ENCODE results near the gene POLR1A. TPM values are rescaled to one million over a fixed set of nuclear protein-coding genes. Genes with fewer than 3 reads are reported as not detected.

POLR1A gene
- total RNA-seq, 1 donor from 2014 or later = 27.0 TPM

DNA sequence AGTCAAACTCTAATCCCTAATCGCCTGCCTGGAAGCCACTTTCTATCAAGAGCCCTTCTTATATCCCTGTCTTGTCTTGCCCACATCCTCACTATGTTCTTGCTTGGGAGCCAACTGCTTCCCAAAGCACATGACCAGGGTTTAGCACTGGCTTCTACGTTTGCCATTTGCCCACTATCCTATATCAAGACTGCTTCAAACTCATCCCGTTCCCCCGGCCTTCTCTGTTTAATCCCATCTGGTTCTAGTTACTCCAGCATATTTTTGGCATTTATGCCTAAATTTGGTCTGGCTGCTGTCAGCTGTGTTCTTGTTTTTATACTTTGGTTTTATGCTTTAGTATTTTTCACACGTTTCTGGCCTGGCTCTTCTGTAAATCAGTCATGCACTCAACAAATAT lies 40.2 kb downstream of the POLR1A start:
- no peak for DNase-seq (ENCODE audit: extremely low read depth, low read depth, low spot score)

DNA sequence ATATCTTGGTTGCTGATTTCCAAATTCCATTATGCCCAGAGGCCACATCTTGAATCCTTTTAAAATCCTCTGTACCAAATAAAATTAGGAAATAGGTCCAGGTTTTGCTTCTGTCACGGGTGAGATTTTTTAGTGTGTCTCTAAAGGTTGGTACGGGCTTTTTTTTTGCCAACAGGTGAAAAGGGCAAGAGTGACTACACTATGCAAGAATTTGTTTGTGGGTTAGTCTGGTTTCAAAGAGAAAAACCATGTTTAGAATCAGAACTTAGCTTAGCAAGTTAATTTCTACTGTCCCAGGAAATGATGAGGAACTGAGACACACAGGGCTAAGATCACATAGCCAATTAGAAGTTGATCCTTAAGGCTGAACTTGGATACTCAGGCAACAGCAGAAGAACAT lies 41.7 kb downstream of the POLR1A start:
- no peak for DNase-seq (ENCODE audit: extremely low read depth, low read depth, low spot score)

DNA sequence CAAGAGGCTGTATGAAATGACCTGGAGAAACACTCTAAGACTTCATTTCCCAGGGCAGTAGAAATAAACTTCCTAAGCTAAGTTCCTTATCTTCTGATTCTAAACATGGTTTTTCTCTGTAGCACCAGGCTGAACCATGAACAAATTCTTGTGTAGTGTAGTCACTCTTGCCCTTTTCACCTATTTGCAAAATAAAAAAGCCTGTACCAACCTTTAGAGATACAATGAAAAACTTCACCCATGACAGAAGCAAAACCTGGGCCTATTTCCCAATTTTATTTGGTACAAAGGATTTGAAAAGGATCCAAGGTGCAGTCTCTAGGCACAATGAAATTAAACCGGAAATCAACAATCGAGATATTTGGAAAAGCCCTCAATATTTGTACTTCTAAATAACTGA lies 43.6 kb downstream of the POLR1A start:
- no peak for DNase-seq (ENCODE audit: extremely low read depth, low read depth, low spot score)

DNA sequence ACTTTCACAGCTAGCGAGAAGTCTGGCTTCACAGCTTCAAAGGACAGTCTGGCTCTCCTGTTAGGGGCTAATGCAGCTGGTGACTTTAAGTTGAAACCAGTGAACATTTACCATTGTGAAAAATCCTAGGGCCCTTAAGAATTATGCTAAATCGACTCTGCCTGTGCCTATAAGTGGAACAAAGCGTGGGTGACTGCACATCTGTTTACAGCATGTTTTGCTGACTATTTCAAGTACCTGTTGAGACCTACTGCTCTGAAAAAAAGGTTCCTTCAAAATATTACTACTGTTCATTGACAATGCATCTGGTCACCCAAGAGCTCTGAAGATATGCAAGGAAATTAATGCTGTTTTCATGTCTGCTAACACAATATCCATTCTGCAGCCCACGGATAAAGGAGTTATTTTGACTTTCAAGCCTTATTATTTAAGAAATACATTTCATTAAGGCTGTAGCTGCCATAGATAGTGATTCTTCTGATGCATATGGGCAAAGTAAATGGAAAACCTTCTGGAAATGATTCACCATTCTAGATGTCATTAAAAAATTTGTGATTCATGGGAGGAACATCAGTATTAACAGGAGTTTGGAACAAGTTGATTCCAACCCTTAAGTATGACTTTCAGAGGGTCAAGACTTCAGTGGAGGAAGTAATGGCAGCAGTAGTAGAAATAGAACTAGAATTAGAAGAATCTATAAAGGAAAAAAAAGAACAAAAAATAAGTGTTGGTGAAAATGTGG lies 48.9 kb downstream of the POLR1A start:
- DNase-seq (ENCODE audit: extremely low read depth, low read depth, low spot score) = no peak

DNA sequence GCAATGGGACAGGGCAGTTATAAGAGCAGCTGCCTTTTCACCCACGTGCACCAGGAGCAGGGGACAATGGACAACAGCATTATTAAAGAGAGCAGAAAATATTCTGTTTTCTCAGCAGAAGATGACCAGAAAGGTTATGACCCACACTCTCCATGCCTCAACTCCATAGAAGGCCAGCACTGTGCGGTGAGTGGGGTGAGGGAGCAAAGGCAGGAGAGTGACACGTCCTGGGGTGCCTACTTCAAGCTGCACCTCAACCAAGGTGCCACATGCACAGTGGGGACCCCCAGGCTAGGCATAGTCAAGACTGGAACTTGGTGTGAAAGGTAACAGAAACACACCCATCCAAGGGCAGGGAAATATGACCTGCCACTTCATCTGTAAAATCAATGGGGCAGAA lies 50.4 kb downstream of the POLR1A start:
- DNase-seq (ENCODE audit: extremely low read depth, low read depth, low spot score) = no peak

DNA sequence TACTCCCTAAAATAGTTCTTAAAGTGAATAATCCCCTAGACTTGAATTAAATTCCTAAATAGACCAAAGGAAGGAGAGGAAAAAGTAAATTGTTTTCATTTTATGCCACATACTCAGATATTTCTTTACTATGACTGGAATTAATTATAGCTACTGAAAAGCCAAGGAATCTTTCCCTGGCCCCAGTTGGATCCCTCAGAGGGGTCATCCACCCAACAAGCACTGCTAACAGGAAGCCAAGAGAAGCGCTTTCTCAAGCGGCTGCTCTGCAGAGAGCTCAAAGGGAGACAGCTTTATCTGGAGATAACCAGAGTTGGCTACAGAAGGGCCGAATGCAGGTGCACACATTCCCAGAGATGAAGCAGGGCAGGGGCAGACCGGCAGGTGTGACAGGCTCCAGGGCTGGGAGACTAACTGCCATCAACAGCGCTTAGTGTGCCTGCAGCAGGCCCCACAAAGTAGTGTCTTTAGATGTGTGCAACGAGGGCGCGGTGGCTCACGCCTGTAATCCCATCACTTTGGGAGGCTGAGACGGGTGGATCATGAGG lies 51.1 kb downstream of the POLR1A start:
- no peak for DNase-seq (ENCODE audit: extremely low read depth, low read depth, low spot score)

DNA sequence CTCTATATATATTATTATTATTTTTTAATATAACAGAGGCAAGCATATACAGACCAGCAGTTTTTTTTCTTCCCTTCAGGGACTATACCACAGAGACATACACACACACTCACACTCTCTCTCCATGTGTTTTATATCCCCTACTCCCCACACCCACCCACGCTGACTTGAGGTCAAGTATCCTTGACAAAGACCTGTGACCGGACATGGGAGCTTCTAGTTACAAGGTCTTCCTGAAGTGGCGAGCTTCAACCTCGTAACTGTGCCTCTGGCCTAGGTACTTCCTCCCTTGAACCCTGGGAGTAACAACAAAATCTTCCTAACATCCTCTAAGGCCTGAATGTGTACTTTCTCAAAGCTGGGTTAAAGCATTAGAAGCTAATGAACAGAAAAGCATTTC lies 52.5 kb downstream of the POLR1A start:
- no peak for DNase-seq (ENCODE audit: extremely low read depth, low read depth, low spot score)

DNA sequence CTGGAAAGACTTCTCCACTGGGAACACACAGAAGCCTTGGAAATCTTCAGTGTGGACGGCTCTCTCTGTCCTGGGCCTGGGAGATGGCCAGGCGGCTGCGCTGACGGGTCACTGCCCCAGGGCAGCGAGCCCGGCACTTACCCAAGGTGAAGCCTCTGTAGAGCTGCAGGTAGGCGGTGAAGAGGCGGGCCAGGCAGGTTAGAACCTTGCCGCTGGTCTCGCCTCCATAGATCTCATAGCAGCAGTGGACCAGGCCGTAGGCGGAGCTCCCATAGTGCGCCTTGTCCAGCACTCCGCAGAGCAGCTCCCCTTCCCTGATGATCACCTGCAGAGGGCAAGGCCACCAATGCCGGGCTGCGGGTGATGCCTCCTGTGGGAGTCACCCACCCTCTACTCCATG lies 53.0 kb downstream of the POLR1A start:
- no peak for DNase-seq (ENCODE audit: extremely low read depth, low read depth, low spot score)

DNA sequence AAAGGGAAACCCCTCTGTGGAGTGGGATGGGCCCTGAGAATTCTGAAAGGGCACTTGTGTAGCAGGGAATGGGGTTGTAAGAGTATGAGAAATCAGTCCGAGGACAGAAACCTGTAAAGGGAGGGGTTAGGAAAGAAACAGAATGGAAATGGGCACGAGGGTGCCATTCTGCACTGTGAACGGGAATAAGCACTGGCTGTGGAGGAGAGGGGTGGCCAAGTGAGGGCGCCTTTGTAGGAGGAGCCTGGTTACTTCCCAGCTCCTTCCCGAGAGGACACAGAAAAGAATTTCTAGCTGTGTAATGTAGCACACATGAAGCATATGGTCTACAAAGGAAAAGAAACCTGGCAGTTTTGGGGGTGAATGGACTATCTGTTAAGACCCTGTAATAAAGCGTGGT lies 53.4 kb downstream of the POLR1A start:
- DNase-seq (ENCODE audit: extremely low read depth, low read depth, low spot score) = no peak

DNA sequence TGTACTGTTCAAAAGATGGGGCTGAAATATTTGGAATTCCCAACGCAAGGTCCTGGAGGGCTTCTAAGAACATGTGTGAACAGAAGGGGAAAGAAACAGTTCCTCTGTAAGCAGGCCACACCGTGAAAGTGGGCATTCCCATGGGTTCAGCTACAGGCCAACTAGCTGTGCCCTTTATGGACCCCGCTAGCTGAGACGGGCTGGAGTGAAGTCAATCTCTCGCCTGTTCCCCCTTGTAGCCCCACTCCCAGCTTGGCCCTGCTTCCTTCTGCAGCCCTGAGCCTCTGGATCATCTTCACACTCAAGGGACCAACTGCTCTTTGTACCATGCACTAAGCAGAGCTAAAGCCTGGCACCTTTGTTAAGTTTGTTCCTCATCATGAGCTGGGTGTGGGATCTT lies 55.4 kb downstream of the POLR1A start:
- DNase-seq (ENCODE audit: extremely low read depth, low read depth, low spot score) = no peak

DNA sequence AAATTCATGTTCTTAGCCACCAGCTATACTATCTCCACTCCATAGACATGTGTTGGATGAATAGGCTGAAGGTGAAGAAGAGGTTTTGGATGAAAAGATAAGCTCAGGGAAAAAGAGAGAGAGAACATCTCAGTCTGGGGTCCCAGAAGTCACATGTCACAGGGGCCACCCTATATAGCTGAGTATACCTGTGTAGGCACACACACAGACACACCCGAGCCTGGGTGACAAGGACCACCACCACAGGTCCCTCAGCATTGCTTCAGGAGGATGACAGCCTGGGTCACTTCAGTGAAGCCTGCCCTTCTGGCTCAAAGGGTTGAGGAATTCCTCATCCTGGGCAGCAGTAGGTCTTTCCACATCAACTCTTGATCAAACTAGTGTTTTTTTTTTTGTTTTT lies 56.2 kb downstream of the POLR1A start:
- no peak for DNase-seq (ENCODE audit: extremely low read depth, low read depth, low spot score)

DNA sequence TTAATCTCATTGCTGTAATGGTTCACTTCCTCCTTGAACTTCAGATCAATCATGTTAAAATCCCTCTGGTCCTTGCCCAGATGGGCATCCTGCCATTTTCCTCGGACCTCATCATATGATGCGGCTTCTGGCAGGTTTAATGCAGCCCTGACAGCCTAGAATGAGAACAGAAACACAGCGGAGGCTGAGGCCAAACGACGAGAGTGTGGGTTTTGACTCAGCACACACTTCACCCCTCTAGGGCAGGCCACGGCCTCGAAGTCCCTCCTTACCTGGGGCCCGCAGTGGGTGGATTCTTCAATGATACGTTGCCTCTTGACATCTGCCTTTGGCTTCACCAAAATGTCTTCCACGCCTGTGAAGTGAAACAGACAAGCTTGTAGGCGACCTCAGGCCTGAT lies 56.8 kb downstream of the POLR1A start:
- DNase-seq (ENCODE audit: extremely low read depth, low read depth, low spot score) = no peak

DNA sequence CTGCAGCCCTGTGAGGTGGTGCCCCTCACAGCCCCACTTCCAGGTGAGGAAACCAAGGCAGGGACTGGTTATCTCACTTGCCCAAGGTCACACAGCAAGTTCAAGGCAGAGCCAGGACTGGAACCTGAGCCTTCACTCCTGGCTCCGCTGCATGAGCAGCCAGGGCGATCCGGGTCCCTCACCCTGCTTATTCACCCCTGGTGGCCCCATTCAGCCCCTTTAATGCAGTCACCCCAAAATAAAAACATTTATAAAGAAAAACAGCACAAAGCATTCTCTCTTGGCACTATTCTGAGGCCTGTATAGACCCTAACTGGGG lies 57.3 kb downstream of the POLR1A start:
- DNase-seq (ENCODE audit: extremely low read depth, low read depth, low spot score) = no peak

DNA sequence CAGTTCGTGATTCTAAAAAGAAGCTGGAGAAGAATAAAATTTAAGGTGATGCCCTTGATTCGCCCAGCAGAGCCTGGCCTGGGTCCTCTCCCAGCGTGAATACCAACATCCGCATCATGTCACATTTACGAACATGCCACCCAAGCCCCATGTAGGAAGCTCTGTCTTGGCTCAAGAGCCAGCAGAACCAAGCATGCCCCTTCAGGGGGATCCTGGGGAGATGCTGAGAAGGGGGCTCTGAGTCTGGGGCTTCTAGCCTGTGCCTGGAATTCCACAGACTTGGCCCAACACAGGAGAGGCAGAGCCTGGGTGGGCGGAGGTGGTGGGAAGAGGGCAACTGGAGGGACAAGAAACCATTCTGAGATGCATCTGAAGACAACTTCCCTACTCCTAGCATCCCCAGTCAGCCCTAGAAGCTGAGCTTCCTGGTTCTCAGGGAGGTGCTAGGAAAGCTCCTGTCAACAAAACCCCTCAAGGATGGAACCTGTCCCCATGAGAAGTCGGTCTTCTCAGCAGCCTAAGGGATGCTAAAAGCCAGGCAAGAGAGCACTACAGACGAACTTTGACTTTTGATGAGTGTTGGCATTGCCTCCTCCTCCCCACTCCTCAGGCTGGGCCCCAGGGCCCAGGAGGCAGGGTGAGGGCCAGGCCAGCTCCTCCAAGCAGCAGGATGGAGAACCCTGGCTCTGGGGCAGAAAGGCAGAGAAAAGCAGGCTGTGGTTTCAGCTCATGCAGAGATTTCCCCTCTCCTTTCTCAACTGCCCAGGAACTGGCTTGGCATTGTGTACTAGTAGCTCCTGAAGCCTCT lies 57.9 kb downstream of the POLR1A start:
- DNase-seq (ENCODE audit: extremely low read depth, low read depth, low spot score) = no peak

DNA sequence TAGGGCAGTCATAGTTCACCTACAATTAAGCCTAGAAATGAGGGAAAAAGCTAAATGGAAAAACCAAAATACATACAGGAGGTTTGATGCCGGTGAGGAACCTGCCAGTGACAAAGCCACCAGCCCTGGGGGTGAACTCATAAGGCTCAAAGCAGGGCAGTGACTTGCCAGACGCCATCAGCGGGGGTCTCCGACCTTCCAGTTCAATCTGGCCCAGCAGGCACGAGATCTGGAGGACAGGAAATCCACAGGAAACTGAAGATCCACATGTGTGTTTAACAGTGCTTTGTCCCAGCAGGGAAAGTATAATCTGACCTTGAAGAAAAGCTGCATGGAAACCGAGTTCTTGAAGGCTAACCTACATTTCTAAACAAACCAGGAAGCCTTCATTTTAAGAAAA lies 60.1 kb downstream of the POLR1A start:
- no peak for DNase-seq (ENCODE audit: extremely low read depth, low read depth, low spot score)

DNA sequence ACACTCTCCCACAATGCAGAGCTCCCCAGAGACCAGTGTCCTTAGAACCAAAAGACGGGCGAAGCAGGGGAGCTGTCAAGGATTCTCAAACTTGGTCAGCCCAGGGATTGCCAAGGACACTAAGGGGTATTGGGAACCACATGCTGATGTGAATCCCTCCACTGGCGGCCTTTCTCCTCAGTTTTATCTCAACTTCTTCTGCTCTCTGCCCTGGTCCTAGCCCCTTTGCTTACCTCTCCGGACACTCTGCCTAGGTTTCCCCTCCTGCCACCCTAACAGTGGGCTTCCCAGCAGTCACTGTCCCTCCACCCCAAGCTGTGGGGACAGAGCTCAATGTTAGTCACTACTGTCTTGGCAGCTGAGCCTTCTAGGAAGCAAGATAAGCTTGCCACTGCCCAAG lies 61.1 kb downstream of the POLR1A start:
- DNase-seq (ENCODE audit: extremely low read depth, low read depth, low spot score) = no peak

DNA sequence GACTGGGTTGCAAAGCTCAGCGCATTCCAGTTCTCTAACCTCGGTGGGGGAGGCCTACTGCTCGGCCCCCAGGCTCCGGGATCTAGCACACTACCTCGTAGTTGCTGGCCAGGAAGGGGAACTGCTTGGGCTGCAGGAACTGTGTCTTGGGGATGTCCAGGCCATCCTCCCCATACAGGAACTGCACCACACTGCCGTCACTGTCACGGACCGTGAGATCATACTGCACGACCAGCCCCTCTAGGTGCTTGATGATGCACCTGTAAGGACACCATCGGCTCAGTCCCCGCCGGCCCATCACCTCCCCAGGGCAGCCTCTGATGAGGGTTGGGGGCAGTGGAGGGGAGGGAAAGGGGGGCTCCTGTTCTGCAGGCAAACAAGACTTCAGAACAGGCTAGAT lies 61.6 kb downstream of the POLR1A start:
- no peak for DNase-seq (ENCODE audit: extremely low read depth, low read depth, low spot score)

DNA sequence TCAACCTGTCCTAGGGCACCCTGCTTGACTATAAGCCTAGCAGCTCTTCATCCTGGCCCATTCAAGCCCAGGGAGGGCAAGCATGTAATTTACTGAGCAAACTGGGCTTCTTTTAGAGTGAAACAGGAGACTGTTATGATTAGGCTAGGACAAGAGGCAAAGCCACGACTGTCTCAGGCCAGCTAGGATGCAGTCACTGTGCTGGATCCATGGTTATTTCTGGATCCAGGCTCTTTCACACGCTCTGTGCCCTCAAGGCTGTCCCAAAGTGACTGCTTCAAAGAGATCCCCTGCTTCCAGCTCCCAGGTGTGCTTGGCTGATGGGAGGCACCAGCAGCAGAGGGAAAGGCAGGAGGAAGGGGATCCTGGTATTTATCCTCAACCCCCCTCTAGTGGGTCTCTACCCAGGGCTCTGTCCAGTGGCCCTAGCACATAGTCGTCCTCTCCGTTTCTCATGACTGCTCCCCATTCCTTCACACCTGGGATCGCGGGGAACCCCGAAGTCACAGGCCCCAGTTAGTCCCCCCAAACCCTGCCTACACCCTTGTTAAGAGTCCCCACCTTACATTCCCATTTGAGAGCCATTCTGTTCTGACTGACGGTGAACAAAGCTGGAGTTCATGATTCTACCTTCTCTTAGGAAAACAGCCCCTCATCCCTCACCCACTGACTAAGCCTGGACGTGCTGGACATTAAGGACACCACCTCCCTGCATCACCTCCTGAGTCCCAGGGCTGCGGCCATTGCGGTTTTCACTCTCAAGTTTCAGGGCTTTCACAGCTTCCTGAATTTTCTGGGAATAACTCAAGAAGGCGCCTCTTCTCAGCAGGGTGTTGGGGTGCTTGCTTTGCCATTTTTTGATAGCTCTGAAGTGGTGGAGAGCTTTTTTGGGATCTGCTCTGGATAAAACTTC lies 63.2 kb downstream of the POLR1A start:
- no peak for DNase-seq (ENCODE audit: extremely low read depth, low read depth, low spot score)

DNA sequence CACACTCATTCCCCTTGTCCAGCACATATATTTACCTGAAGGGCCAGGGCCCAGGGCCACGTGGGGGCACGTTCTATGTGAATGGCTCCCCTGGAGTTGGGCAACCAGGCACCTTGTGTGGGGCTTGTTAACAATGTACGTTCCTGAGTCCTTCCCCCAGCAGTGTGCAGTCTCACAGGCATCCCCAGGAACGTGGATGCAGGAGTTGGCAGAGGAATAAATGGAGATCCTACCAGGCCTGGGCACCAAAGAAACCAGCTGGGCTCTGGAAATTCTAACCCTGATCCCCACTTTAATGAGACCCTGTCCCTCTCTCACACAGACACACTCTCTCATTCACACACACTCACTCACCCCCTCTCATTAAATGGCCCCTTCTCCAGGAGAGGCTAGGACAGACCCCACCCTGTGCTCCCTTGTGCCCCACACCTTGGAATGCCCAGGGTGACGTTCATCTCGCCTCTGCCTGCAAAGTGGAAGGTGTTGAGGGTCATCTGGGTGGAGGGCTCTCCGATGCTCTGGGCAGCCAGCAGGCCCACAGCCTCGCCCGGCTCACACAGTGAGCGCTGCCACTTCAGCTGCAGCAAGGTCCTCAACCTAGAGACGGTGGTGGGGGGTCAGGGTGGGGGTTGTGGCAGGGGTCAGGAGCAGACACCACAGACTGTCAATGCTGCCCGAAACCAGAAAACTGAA lies 65.6 kb downstream of the POLR1A start:
- DNase-seq (ENCODE audit: extremely low read depth, low read depth, low spot score) = no peak

DNA sequence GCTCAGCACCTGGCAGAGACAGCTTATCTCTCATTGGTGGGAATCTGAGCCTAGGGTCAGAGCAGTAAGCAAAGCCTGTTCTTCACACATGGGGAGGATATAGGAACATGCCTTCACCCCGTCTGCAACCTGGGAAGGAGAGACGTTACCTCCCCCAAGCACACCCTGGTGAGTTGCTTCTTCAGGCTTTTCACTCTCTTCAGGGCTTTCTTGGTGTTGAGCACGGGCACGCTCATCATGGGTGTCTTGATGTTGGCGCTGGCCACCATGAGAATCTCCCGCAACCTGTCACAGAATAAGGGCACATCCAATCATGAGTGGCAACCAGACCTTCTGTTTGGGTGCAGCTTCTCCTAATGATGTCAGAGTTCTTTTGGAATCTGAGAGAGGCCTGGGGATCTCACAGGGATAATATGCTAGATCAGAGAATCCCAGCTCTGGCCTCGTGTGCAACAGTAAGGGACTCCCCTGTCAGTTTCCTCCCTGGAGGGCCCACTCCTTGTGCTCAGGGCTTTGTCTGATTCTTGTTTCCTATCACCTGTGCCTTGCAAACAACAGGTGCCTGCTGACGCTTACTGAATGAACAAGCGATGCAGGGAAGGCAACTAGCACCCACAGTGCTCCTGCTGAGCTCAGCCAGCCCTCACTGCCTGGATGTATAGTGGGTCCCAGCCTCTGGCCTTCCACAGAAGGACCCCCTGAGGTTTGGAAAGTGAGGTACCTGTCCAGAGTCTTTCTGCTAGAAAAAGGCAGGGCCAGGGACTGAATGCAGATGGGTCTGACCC lies 66.3 kb downstream of the POLR1A start:
- no peak for DNase-seq (ENCODE audit: extremely low read depth, low read depth, low spot score)

All from glomerular endothelial cell (primary cell).